H1 (cell line): ENCODE data around the gene RELL2. TPM values are rescaled to one million over a fixed set of nuclear protein-coding genes. Genes with fewer than 3 reads are reported as not detected.
A peak's percentile ranks its signal among the peaks of the same experiment; 100 is the strongest.

Experiments
- ASH2L ChIP-seq: fragments of 200-600, 300-600 bp; sonication (generic); IDR thresholded peaks from one replicate; pipeline ENCODE4 v1.7.1; 2017; ENCODE audit warnings: low read length
- E2F6 ChIP-seq: IDR thresholded peaks from 2 replicates; pipeline ENCODE4 v1.6.1; 2012; ENCODE audit warnings: inconsistent platforms
- EP300 ChIP-seq, 2 experiments: IDR thresholded peaks; 1 replicate in 1 of 2; 2 replicates in 1 of 2; pipeline ENCODE4 v1.6.1; 2011 to 2012; ENCODE audit warnings: low read depth in 2 of 2, low read length in 2 of 2, mild to moderate bottlenecking in 2 of 2, borderline replicate concordance in 1 of 2, inconsistent platforms in 1 of 2, moderate library complexity in 1 of 2
- GABPA ChIP-seq: IDR thresholded peaks from 2 replicates; pipeline ENCODE4 v1.6.1; 2011; ENCODE audit warnings: mild to moderate bottlenecking, low read length, moderate library complexity, borderline replicate concordance; ENCODE audit not compliant: insufficient read depth
- HDAC2 ChIP-seq, 2 experiments: fragments of 300-600 bp in 1 of 2; sonication (generic) in 1 of 2; IDR thresholded peaks; 2 replicates each; pipeline ENCODE4 v1.6.1; 2011 to 2012; ENCODE audit warnings: low read depth in 2 of 2, low read length in 2 of 2, mild to moderate bottlenecking in 2 of 2, moderate library complexity in 2 of 2, borderline replicate concordance in 1 of 2, inconsistent platforms in 1 of 2
- HDAC6 ChIP-seq: IDR thresholded peaks from one replicate; pipeline ENCODE4 v1.7.1; 2012; ENCODE audit warnings: low read depth, mild to moderate bottlenecking, inconsistent platforms, low read length, moderate library complexity
- JUN ChIP-seq: IDR thresholded peaks from 2 replicates; pipeline ENCODE4 v1.6.1; 2011; ENCODE audit warnings: low read depth, mild to moderate bottlenecking, improper control_type of control experiment, low read length
- KDM4A ChIP-seq: IDR thresholded peaks from one replicate; pipeline ENCODE4 v1.7.1; 2012; ENCODE audit warnings: low read depth, mild to moderate bottlenecking, moderate library complexity, low read length, inconsistent platforms; ENCODE audit not compliant: severe bottlenecking
- KDM5A ChIP-seq: fragments of 200-600 bp; IDR thresholded peaks from 2 replicates; pipeline ENCODE4 v1.7.1; 2012; ENCODE audit warnings: mild to moderate bottlenecking, low read length, inconsistent platforms, mixed read lengths
- NRF1 ChIP-seq: IDR thresholded peaks from 2 replicates; pipeline ENCODE4 v1.6.1; 2011; ENCODE audit warnings: mild to moderate bottlenecking, low read depth, low read length, improper control_type of control experiment
- POU5F1 ChIP-seq: IDR thresholded peaks from 2 replicates; pipeline ENCODE4 v1.6.1; 2011; ENCODE audit warnings: low read depth, mild to moderate bottlenecking, low read length, moderate library complexity
- SIN3A ChIP-seq, 2 experiments: IDR thresholded peaks in 1 of 2; conservative IDR thresholded peaks in 1 of 2; 2 replicates each; pipeline ENCODE4 v1.6.1; 2011 to 2012; ENCODE audit warnings: low read length in 2 of 2, improper control_type of control experiment in 1 of 2, low read depth in 1 of 2, mild to moderate bottlenecking in 1 of 2
- SIX5 ChIP-seq: IDR thresholded peaks from 2 replicates; pipeline ENCODE4 v1.6.1; 2011; ENCODE audit warnings: mild to moderate bottlenecking, low read depth, low read length
- SP2 ChIP-seq: IDR thresholded peaks from 2 replicates; pipeline ENCODE4 v1.6.1; 2012; ENCODE audit warnings: mild to moderate bottlenecking, low read length, inconsistent platforms
- polyA plus RNA-seq, 7 experiments: library from polyadenylated mRNA; depleted of rRNA in 3 of 7; stranded (reverse) in 5 of 7; unstranded in 2 of 7; fragments of >200 nt in 5 of 7; fragments of 200-250 nt in 2 of 7; gene quantifications; 1 replicate in 5 of 7; 2 replicates in 1 of 7; 4 replicates in 1 of 7; pipeline versions ENCODE4 v1.2.1 to v1.2.3, GENCODE V29; 2011 to 2013; ENCODE audit warnings: missing spikeins in 2 of 7, mixed read lengths in 2 of 7
- total RNA-seq: library from RNA; stranded (reverse); fragmentation: NEBNext Ultra II Directional; extraction: Animal tissue kit (Norgen Biotek cat#: 25700); gene quantifications from 2 replicates; pipeline ENCODE4 v1.2.1, GENCODE V29; 2021

Gene RELL2
- total and polyA plus RNA-seq, 2 of the 8 experiments (the other 6 are each of a cell fraction or from before 2014, with no cell fraction given), result 18.6 to 23.7 TPM

- TF ChIP-seq SIN3A (conservative IDR thresholded peaks at IDR 0.05 in 1 of 2, IDR thresholded peaks at IDR 0.05 in 1 of 2; ENCODE audit: low read depth in 1 of 2, low read length in 2 of 2) (peak in 1 of 2 experiments; percentile 54; a peak in 1 of 4 replicates), KDM5A (no peak), HDAC6 (no peak), KDM4A (peak; percentile 68), SP2 (no peak), POU5F1 (no peak), EP300 (IDR thresholded peaks at IDR 0.05; ENCODE audit: borderline replicate concordance in 1 of 2, low read depth in 2 of 2, low read length in 2 of 2) (no peak), JUN (no peak), NRF1 (peak; percentile 34), E2F6 (no peak), HDAC2 (IDR thresholded peaks at IDR 0.05; ENCODE audit: borderline replicate concordance in 1 of 2, low read depth in 2 of 2, low read length in 2 of 2) (no peak), ASH2L (peak; percentile 69), GABPA (no peak), SIX5 (no peak)
Measured at GRCh38 chr5:141636413-141637122, at the start of gene RELL2, which contains the start of gene HDAC3 (continued).
